Testis (tissue), 3 donors: ENCODE results near the gene TCF7L2. TPM values are rescaled to one million over a fixed set of nuclear protein-coding genes. Genes with fewer than 3 reads are reported as not detected.

Source experiments
- DNase-seq: peaks from one replicate; pipeline ENCODE4 v3.0.0-alpha.2; 2019
- H3K27ac ChIP-seq, 2 donors: fragments of 200-600 bp; sonication (generic); one replicate each; pipeline ENCODE4 v1.5.1; 2019
- H3K27me3 ChIP-seq: fragments of 200-600 bp; sonication (generic); one replicate; pipeline ENCODE4 v1.5.1; 2019
- H3K36me3 ChIP-seq: fragments of 200-600 bp; sonication (generic); one replicate; pipeline ENCODE4 v1.5.1; 2017; ENCODE audit warnings: low read depth; ENCODE audit errors: missing control alignments
- H3K4me1 ChIP-seq: fragments of 200-600 bp; sonication (generic); one replicate; pipeline ENCODE4 v1.5.1; 2019
- H3K4me3 ChIP-seq, 2 donors: fragments of 200-600 bp; sonication (generic); one replicate each; pipeline ENCODE4 v1.5.1; 2017 to 2019
- H3K9me3 ChIP-seq: fragments of 200-600 bp; sonication (generic); one replicate; pipeline ENCODE4 v1.5.1; 2017
- POLR2A ChIP-seq: fragments of 450-650 bp; IDR thresholded peaks from one replicate; pipeline ENCODE4 v1.6.1; 2017; ENCODE audit warnings: antibody characterized with exemption, mild to moderate bottlenecking, moderate library complexity
- WGBS, 2 donors: methylation state at CpG; one replicate each; pipeline ENCODE4 v1.1.5; 2018; 5-methylcytosine and 5-hydroxymethylcytosine counted together
- intact Hi-C: fragments of 100-400 bp; cut with DNase I; formaldehyde crosslinking; loops from one replicate; pipeline ENCODE4 v1.15.1; 2023; ENCODE audit warnings: low total_unique reads
- polyA plus RNA-seq: library from polyadenylated mRNA; stranded (reverse); fragments of 350-450 nt; fragmentation: Illumina TruSeq; extraction: RNeasy Lipid Tissue Mini Kit (QIAGEN cat#74804); gene quantifications from one replicate; pipeline ENCODE4 v1.2.3, GENCODE V29; 2014; ENCODE audit warnings: low read depth, low replicate concordance; ENCODE audit not compliant: insufficient read depth
- total RNA-seq, 2 donors: library from RNA; depleted of rRNA; stranded (reverse); fragments of >200 nt; gene quantifications; one replicate each; pipeline ENCODE4 v1.2.3, GENCODE V29; 2016
- TF ChIP-seq, protein P1 (sequence below), 3 experiments: fragments of 450-650 bp in 2 of 3; fragments of 200-600 bp in 1 of 3; sonication (generic) in 1 of 3; IDR thresholded peaks; one replicate each; pipeline ENCODE4 v1.5.1; 2016 to 2019; ENCODE audit warnings: antibody characterized with exemption in 3 of 3, mild to moderate bottlenecking in 2 of 3, moderate library complexity in 1 of 3

Gene TCF7L2
- total and polyA plus RNA-seq, 3 donors from 2014 or later: 18.5 to 25.4 (median 23.3) TPM

DNA sequence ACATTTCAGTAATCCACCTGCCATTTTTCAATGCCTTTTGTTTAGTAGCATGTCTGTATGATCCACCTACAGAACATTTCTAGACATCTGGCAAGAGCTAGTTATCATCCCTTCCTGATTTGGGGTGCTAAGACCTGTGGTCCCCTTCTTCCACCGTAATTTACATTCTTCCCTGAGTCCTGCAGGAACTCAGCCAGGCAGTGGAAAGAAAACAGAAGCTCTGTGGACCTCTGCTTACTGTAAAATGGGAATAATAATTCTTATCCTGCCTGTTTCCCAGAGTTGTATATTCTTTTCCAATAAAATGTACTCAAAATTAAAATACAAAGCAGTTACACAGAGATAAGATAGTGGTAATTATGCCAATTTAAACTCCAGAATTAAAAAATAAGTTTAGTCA is 126.9 kb downstream of the TCF7L2 start:
- Histone ChIP-seq H3K27me3 (no peaks in the 10 kb centered on the region), H3K36me3 (no peaks in the 10 kb centered on the region), H3K4me3 (no peak overlapping the region), H3K4me1 (no peaks in the 10 kb centered on the region), H3K9me3 (no peaks in the 10 kb centered on the region), H3K27ac (no peak overlapping the region)
- no peak for DNase-seq
- TF ChIP-seq POLR2A: no peak
- TF ChIP-seq, protein P1, sequence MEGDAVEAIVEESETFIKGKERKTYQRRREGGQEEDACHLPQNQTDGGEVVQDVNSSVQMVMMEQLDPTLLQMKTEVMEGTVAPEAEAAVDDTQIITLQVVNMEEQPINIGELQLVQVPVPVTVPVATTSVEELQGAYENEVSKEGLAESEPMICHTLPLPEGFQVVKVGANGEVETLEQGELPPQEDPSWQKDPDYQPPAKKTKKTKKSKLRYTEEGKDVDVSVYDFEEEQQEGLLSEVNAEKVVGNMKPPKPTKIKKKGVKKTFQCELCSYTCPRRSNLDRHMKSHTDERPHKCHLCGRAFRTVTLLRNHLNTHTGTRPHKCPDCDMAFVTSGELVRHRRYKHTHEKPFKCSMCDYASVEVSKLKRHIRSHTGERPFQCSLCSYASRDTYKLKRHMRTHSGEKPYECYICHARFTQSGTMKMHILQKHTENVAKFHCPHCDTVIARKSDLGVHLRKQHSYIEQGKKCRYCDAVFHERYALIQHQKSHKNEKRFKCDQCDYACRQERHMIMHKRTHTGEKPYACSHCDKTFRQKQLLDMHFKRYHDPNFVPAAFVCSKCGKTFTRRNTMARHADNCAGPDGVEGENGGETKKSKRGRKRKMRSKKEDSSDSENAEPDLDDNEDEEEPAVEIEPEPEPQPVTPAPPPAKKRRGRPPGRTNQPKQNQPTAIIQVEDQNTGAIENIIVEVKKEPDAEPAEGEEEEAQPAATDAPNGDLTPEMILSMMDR (IDR thresholded peaks at IDR 0.05): no peak
- intact Hi-C loops: no loop called here
- 56 to 58% methylated on average over 1 of the region's 1 CpG for WGBS, 2 donors

DNA sequence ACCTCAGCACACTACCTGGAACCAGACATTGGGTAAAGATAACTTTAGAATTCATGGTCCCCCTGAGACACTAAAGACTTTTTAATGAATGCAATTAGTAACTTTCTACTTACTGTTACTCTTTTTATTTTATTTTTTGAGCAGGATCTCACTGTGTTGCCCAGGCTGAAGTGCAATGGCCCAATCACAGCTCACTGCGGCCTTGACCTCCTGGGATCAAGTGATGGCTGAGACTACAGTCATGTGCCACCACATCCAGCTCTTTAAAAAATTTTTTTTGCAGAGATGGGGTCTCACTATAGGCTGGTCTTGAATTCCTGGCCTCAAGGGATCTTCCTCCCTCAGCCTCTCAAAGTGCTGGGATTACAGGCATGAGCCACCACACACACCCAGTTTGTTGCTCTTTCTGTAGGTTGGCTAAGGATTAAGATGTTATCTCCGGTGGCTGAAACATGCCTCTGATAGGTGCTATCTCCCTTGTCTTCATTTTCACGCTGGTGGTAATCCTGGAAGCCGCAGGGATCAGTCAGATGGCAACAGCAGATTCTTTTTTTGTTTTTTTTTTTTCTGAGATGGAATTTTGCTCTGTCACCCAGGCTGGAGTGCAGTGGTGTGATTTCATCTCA is 128.3 kb downstream of the TCF7L2 start:
- no peaks in the 10 kb centered on the region for H3K9me3 ChIP-seq
- no peaks in the 10 kb centered on the region for H3K27me3 ChIP-seq
- WGBS, 2 donors: 87 to 97% methylated on average over 4 of the region's 4 CpGs
- no peaks in the 10 kb centered on the region for H3K4me1 ChIP-seq
- H3K4me3 ChIP-seq: no peak overlapping the region
- TF ChIP-seq, protein P1 (IDR thresholded peaks at IDR 0.05): no peak
- TF ChIP-seq POLR2A: no peak
- no peaks in the 10 kb centered on the region for H3K36me3 ChIP-seq
- no peak overlapping the region for H3K27ac ChIP-seq
- no peak for DNase-seq
- intact Hi-C loops: no loop called here

- WGBS, 2 donors: 88 to 91% methylated on average over 8 of the region's 8 CpGs
- H3K4me3 ChIP-seq: no peak overlapping the region
- no peak for DNase-seq
- intact Hi-C loops: no loop called here
- H3K9me3 ChIP-seq: no peaks in the 10 kb centered on the region
- no peaks in the 10 kb centered on the region for H3K4me1 ChIP-seq
- H3K36me3 ChIP-seq: no peaks in the 10 kb centered on the region
- TF ChIP-seq POLR2A: no peak
- TF ChIP-seq, protein P1 (IDR thresholded peaks at IDR 0.05): no peak
- H3K27ac ChIP-seq: no peak overlapping the region
- no peaks in the 10 kb centered on the region for H3K27me3 ChIP-seq
These were observed 130.2 kb downstream of the TCF7L2 start for GRCh38 chr10:113080061-113080924.

- no peak overlapping the region for H3K4me3 ChIP-seq
- H3K9me3 ChIP-seq: no peaks in the 10 kb centered on the region
- 80 to 90% methylated on average over 2 of the region's 2 CpGs for WGBS, 2 donors
- no peaks in the 10 kb centered on the region for H3K4me1 ChIP-seq
- no peak for TF ChIP-seq POLR2A
- TF ChIP-seq, protein P1 (IDR thresholded peaks at IDR 0.05): no peak
- no peaks in the 10 kb centered on the region for H3K36me3 ChIP-seq
- no peak overlapping the region for H3K27ac ChIP-seq
- no peaks in the 10 kb centered on the region for H3K27me3 ChIP-seq
- intact Hi-C loops: no loop called here
- no peak for DNase-seq
These were observed 130.8 kb downstream of the TCF7L2 start for GRCh38 chr10:113080925-113081229.
